HepG2 (cell line): ENCODE results near the gene TEKT5. TPM values are rescaled to one million over a fixed set of nuclear protein-coding genes. Genes with fewer than 3 reads are reported as not detected.

Experiments
- ATAC-seq: fragments of 200-7000 bp; cut with Tn5 transposase; 3 replicates; pipeline ENCODE4 v1.9.1; 2020; ENCODE audit warnings: mild to moderate bottlenecking, moderate library complexity
- BruUV-seq: library from RNA; stranded (reverse); fragments of 400-500 nt; replicated peaks from 2 replicates; lab custom pipeline; 2021; lab: Mats Ljungman, UMichigan
- CTCF ChIA-PET: fragments of 300-600 bp; formaldehyde crosslinking; extraction: SDS; loops from one replicate; lab custom pipeline; 2021; ENCODE audit warnings: low total read pairs, inconsistent platforms, low intra/inter-chr PET ratio; lab: Yijun Ruan, JAX
- POLR2A ChIA-PET: fragments of 350-600 bp; sonication (Branson Sonifier 250); formaldehyde crosslinking; loops from one replicate; lab custom pipeline; 2020; ENCODE audit warnings: antibody characterized with exemption, inconsistent platforms; lab: Yijun Ruan, JAX
- DNase-seq: peaks from one replicate; pipeline ENCODE4 v3.0.0-alpha.2; 2015; ENCODE audit warnings: low spot score
- FAIRE-seq: peaks from 3 replicates; lab custom pipeline; 2011; peaks lifted over from hg19 to GRCh38; lab: Jason Lieb, UNC
- H2AFZ ChIP-seq: one replicate; pipeline ENCODE4 v1.6.1; 2011; ENCODE audit warnings: low read length, inconsistent platforms
- H3K27ac ChIP-seq: fragments of 300-600 bp; 3 replicates; pipeline ENCODE4 v1.8.0; 2011; ENCODE audit warnings: mixed run types, mild to moderate bottlenecking, mixed read lengths, low read length, inconsistent platforms; ENCODE audit not compliant: insufficient read depth; ENCODE audit errors: extremely low read length
- H3K27me3 ChIP-seq, 2 experiments: fragments of 200-600 bp in 1 of 2; 2 replicates in 1 of 2; 3 replicates in 1 of 2; pipeline versions ENCODE4 v1.6.0 to v1.8.0; 2011; ENCODE audit warnings: low read length in 2 of 2, mild to moderate bottlenecking in 2 of 2, moderate library complexity in 2 of 2, inconsistent platforms in 1 of 2; ENCODE audit not compliant: insufficient read depth in 2 of 2, control insufficient read depth in 1 of 2
- H3K36me3 ChIP-seq, 2 experiments: fragments of 200-600 bp in 1 of 2; replicated peaks in 1 of 2; 2 replicates in 1 of 2; 3 replicates in 1 of 2; pipeline versions ENCODE4 v1.5.1 to v1.8.0; 2011; ENCODE audit warnings: low read length in 2 of 2, inconsistent platforms in 1 of 2; ENCODE audit not compliant: insufficient read depth in 2 of 2, control insufficient read depth in 1 of 2
- H3K4me1 ChIP-seq: 2 replicates; pipeline ENCODE4 v1.5.1; 2012; ENCODE audit warnings: low read length, inconsistent platforms; ENCODE audit not compliant: insufficient read depth
- H3K4me2 ChIP-seq: 2 replicates; pipeline ENCODE4 v1.6.0; 2011; ENCODE audit warnings: low read depth, low read length, inconsistent platforms
- H3K4me3 ChIP-seq, 3 experiments: fragments of 200-600 bp in 1 of 3; sonication (generic), shearing (Covaris generic) in 1 of 3; replicated peaks in 1 of 3; 2 replicates each; pipeline ENCODE4 v1.5.1; 2011 to 2016; ENCODE audit warnings: low read length in 3 of 3, inconsistent platforms in 2 of 3, low read depth in 2 of 3, mild to moderate bottlenecking in 2 of 3, control low read depth in 1 of 3, mixed read lengths in 1 of 3; ENCODE audit not compliant: insufficient read depth in 1 of 3
- H3K79me2 ChIP-seq: one replicate; pipeline ENCODE4 v1.6.1; 2011; ENCODE audit warnings: low read length, inconsistent platforms; ENCODE audit not compliant: insufficient read depth
- H3K9ac ChIP-seq: 2 replicates; pipeline ENCODE4 v1.6.0; 2011; ENCODE audit warnings: mild to moderate bottlenecking, low read depth, low read length, inconsistent platforms; ENCODE audit not compliant: insufficient read depth
- H3K9me3 ChIP-seq: 2 replicates; pipeline ENCODE4 v1.5.1; 2012; ENCODE audit warnings: mild to moderate bottlenecking, low read length
- H4K20me1 ChIP-seq: 2 replicates; pipeline ENCODE4 v1.6.0; 2011; ENCODE audit warnings: inconsistent platforms, mild to moderate bottlenecking, low read length, moderate library complexity; ENCODE audit not compliant: insufficient read depth
- ARNT2 ChIP-seq: sonication (generic); formaldehyde crosslinking; IDR thresholded peaks from 2 replicates; pipeline ENCODE4 v1.8.0; 2022; ENCODE audit warnings: mild to moderate bottlenecking, low read depth, missing genetic modification reagents, moderate library complexity
- FOXC1 ChIP-seq: sonication (generic); formaldehyde crosslinking; IDR thresholded peaks from 2 replicates; pipeline ENCODE4 v1.8.0; 2022; ENCODE audit warnings: mild to moderate bottlenecking, missing genetic modification reagents, borderline replicate concordance
- JDP2 ChIP-seq: sonication (generic); formaldehyde crosslinking; IDR thresholded peaks from 2 replicates; pipeline ENCODE4 v1.8.1; 2022; ENCODE audit warnings: missing genetic modification reagents, borderline replicate concordance
- MEF2D ChIP-seq: sonication (generic); formaldehyde crosslinking; IDR thresholded peaks from 2 replicates; pipeline ENCODE4 v1.5.1; 2020; ENCODE audit warnings: mild to moderate bottlenecking, missing genetic modification reagents
- SMAD1 ChIP-seq: sonication (generic); formaldehyde crosslinking; IDR thresholded peaks from 2 replicates; pipeline ENCODE4 v1.4.0; 2020; ENCODE audit warnings: missing genetic modification reagents, low read depth, mild to moderate bottlenecking, borderline replicate concordance
- TEAD2 ChIP-seq: sonication (generic); formaldehyde crosslinking; IDR thresholded peaks from 2 replicates; pipeline ENCODE4 v1.9.0; 2021; ENCODE audit warnings: missing genetic modification reagents
- ZNF12 ChIP-seq: sonication (generic); formaldehyde crosslinking; IDR thresholded peaks from 2 replicates; pipeline ENCODE4 v1.5.0; 2020; ENCODE audit warnings: missing genetic modification reagents
- ZNF124 ChIP-seq: sonication (generic); formaldehyde crosslinking; IDR thresholded peaks from 2 replicates; pipeline ENCODE4 v1.4.0; 2020; ENCODE audit warnings: missing genetic modification reagents
- ZNF563 ChIP-seq: sonication (generic); formaldehyde crosslinking; IDR thresholded peaks from 2 replicates; pipeline ENCODE4 v1.8.0; 2022; ENCODE audit warnings: mild to moderate bottlenecking, moderate library complexity, missing genetic modification reagents
- ZNF652 ChIP-seq: IDR thresholded peaks from 2 replicates; pipeline ENCODE4 v1.6.1; 2016; ENCODE audit warnings: low read depth, borderline replicate concordance
- ZNF781 ChIP-seq: sonication (generic); formaldehyde crosslinking; IDR thresholded peaks from 2 replicates; pipeline ENCODE4 v1.5.1; 2020; ENCODE audit warnings: borderline replicate concordance, mild to moderate bottlenecking, missing genetic modification reagents; ENCODE audit errors: not compliant biosample characterization
- WGBS: methylation state at CpG from one replicate; pipeline ENCODE4 v1.1.6; 2017; ENCODE audit warnings: low lambda C conversion rate; 5-methylcytosine and 5-hydroxymethylcytosine counted together
- in situ Hi-C: cut with HindIII; loops from 2 replicates; pipeline ENCODE4 v1.10.0; 2017; ENCODE audit warnings: low pct_unique_long_range_greater_than_20kb; ENCODE audit not compliant: extremely low pct_ligation_motif_present
- intact Hi-C: fragments of 100-400 bp; cut with micrococcal nuclease; formaldehyde crosslinking; loops from one replicate; pipeline ENCODE4 v1.10.0; 2022; ENCODE audit not compliant: unreplicated experiment
- polyA plus RNA-seq, 8 experiments: library from polyadenylated mRNA; depleted of rRNA in 3 of 8; stranded (reverse) in 7 of 8; unstranded in 1 of 8; fragments of >200 nt; fragmentation: Illumina TruSeq in 4 of 8; extraction: Trizol in 4 of 8; gene quantifications; 2 replicates each; pipeline versions ENCODE4 v1.2.1 to v1.2.3, GENCODE V29; 2011 to 2016; ENCODE audit warnings: low read depth in 4 of 8, missing spikeins in 1 of 8, mixed read lengths in 1 of 8; ENCODE audit not compliant: insufficient read depth in 1 of 8
- total RNA-seq, 5 experiments: library from RNA; depleted of rRNA; stranded (reverse); fragments of >200 nt; fragmentation: Illumina TruSeq; extraction: Trizol; gene quantifications; 2 replicates each; pipeline ENCODE4 v1.2.3, GENCODE V29; 2016; ENCODE audit warnings: low read depth in 1 of 5
- TF ChIP-seq, protein P1 (sequence below): IDR thresholded peaks from 2 replicates; pipeline ENCODE4 v1.6.1; 2016; ENCODE audit warnings: missing biosample characterization, missing genetic modification reagents, low read depth
- TF ChIP-seq, protein P2 (sequence below): sonication (generic); formaldehyde crosslinking; IDR thresholded peaks from 2 replicates; pipeline ENCODE4 v1.5.1; 2020; ENCODE audit warnings: missing genetic modification reagents, mild to moderate bottlenecking, borderline replicate concordance
- TF ChIP-seq, protein P3 (sequence below): sonication (generic); formaldehyde crosslinking; IDR thresholded peaks from 2 replicates; pipeline ENCODE4 v1.4.0; 2020; ENCODE audit warnings: missing genetic modification reagents
- TF ChIP-seq, protein P4 (sequence below): sonication (generic); formaldehyde crosslinking; IDR thresholded peaks from 2 replicates; pipeline ENCODE4 v1.5.1; 2020; ENCODE audit warnings: missing genetic modification reagents, mild to moderate bottlenecking, borderline replicate concordance

TEKT5 gene
- total and polyA plus RNA-seq, 2 of the 13 experiments (the other 11 are each of a cell fraction or from before 2014, with no cell fraction given), result 0.16 TPM; not detected in 1

DNA sequence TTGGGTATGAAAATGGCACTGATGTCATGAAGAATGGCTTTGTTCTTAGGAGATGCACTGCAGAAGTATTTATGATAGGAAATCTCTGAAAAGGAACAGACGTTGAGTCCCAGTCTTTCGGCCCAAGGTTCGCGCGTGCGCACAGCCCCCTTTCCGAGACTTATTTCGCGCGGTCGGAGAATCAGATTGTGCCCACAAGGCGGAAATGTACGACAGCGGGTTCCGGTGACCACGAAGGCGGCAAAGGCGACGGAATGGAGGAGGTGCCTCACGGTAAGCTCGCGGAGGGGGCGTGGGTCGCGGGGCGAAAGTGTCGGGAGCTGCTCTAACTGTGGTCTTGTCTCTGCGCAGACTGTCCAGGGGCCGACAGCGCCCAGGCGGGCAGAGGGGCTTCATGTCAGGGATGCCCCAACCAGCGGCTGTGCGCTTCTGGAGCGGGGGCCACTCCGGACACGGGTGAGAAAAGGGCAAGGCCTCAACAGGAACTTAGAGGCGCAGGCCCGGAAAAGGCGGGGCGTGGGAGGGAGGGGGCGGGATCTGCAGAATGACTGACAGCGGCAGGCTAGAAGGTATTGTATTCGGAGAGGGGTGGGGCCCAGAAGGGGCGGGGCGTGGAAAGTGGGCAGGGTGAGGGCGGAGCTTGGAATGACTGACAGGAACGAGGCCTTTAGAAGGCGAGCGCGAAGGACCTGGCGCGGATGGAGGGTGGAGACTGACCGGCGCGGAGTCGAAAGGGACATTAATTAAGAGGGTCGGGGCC lies 49.1 kb upstream of the TEKT5 start, which contains the start of gene NUBP1:
Gene NUBP1 (plus strand): TSS at position 233 of the 760 bp plus-strand sequence. CDS start 22 bp downstream, at position 255.
- H3K27ac ChIP-seq, result peak within 1 kb of the TSS; percentile 94
- H3K4me1 ChIP-seq, result peaks cover 31% of the 10 kb centered on the region
- peak; percentile 98 for DNase-seq
- H3K79me2 ChIP-seq, result no peaks in the 10 kb centered on the region
- H4K20me1 ChIP-seq, result no peaks in the 10 kb centered on the region
- peak within 1 kb of the TSS; percentile 97 for H3K4me2 ChIP-seq
- ChIA-PET CTCF (no interaction called here), POLR2A (interaction anchor here (0.5 to 2.2 kb wide), 64 partner anchors 10 to 1930 kb away, joined by 3 to 31 read pairs (median 4); partner anchors contain the start of genes ATF7IP2, DEXI, EMP2 and HAPSTR1)
- H3K36me3 ChIP-seq, result peaks cover 3 to 15% of the 10 kb centered on the region in 2 experiments
- TSS peak; percentile 88 for BruUV-seq
- in situ Hi-C loops (loop anchor here (5.0 kb wide), 1 partner anchor 179 kb away; no protein-coding TSS in a partner anchor), intact Hi-C loops (loop anchor here (1.0 kb wide), 1 partner anchor 175 kb away; no protein-coding TSS in a partner anchor)
- H3K4me3 ChIP-seq, result peak within 1 kb of the TSS; percentile 71 to 77 (median 74)
- peak; percentile 80 for FAIRE-seq
- no peaks in the 10 kb centered on the region for H3K9me3 ChIP-seq
- peak within 1 kb of the TSS; percentile 69 for H2AFZ ChIP-seq
- WGBS, result under 1% methylated on average over 57 of the region's 57 CpGs
- ATAC-seq, result peak; percentile 96
- H3K9ac ChIP-seq, result peak within 1 kb of the TSS; percentile 95
- H3K27me3 ChIP-seq, result no peaks in the 10 kb centered on the region; a peak in 1 of 5 replicates
- TF ChIP-seq ZNF563 (peak; percentile 98), SMAD1 (peak; percentile 53; the same call in 1 of the 2 replicates), JDP2 (CRISPR knock-in tag) (no peak), TEAD2 (CRISPR knock-in tag) (no peak), ZNF652 (0 out of 2 replicates have a peak, but pooled peaks have one; percentile 11), MEF2D (CRISPR knock-in tag) (peak; percentile 93), ZNF124 (no peak), FOXC1 (peak; percentile 100), ZNF781 (CRISPR knock-in tag) (peak; percentile 97), ARNT2 (peak; percentile 98), ZNF12 (peak; percentile 80; the same call in 1 of the 2 replicates)
- TF ChIP-seq, protein P1, sequence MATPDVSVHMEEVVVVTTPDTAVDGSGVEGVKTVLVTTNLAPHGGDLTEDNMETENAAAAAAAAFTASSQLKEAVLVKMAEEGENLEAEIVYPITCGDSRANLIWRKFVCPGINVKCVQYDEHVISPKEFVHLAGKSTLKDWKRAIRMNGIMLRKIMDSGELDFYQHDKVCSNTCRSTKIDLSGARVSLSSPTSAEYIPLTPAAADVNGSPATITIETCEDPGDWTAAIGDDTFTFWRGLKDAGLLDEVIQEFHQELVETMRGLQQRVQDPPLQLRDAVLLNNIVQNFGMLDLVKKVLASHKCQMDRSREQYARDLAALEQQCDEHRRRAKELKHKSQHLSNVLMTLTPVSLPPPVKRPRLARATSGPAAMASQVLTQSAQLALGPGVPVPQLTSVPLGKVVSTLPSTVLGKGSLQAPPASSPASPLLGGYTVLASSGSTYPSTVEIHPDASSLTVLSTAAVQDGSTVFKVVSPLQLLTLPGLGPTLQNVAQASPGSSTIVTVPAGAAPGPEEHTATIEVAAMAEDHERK (CRISPR knock-in tag), result no peak; the same call in 1 of the 2 replicates
- TF ChIP-seq, protein P2, sequence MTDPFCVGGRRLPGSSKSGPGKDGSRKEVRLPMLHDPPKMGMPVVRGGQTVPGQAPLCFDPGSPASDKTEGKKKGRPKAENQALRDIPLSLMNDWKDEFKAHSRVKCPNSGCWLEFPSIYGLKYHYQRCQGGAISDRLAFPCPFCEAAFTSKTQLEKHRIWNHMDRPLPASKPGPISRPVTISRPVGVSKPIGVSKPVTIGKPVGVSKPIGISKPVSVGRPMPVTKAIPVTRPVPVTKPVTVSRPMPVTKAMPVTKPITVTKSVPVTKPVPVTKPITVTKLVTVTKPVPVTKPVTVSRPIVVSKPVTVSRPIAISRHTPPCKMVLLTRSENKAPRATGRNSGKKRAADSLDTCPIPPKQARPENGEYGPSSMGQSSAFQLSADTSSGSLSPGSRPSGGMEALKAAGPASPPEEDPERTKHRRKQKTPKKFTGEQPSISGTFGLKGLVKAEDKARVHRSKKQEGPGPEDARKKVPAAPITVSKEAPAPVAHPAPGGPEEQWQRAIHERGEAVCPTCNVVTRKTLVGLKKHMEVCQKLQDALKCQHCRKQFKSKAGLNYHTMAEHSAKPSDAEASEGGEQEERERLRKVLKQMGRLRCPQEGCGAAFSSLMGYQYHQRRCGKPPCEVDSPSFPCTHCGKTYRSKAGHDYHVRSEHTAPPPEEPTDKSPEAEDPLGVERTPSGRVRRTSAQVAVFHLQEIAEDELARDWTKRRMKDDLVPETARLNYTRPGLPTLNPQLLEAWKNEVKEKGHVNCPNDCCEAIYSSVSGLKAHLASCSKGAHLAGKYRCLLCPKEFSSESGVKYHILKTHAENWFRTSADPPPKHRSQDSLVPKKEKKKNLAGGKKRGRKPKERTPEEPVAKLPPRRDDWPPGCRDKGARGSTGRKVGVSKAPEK (CRISPR knock-in tag), result peak; percentile 95; the same call in 1 of the 2 replicates
- TF ChIP-seq, protein P3, sequence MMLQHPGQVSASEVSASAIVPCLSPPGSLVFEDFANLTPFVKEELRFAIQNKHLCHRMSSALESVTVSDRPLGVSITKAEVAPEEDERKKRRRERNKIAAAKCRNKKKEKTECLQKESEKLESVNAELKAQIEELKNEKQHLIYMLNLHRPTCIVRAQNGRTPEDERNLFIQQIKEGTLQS (CRISPR knock-in tag), result peak; percentile 81
- TF ChIP-seq, protein P4, sequence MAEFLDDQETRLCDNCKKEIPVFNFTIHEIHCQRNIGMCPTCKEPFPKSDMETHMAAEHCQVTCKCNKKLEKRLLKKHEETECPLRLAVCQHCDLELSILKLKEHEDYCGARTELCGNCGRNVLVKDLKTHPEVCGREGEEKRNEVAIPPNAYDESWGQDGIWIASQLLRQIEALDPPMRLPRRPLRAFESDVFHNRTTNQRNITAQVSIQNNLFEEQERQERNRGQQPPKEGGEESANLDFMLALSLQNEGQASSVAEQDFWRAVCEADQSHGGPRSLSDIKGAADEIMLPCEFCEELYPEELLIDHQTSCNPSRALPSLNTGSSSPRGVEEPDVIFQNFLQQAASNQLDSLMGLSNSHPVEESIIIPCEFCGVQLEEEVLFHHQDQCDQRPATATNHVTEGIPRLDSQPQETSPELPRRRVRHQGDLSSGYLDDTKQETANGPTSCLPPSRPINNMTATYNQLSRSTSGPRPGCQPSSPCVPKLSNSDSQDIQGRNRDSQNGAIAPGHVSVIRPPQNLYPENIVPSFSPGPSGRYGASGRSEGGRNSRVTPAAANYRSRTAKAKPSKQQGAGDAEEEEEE, result peak; percentile 98
